ENCODE data around the gene WNT3A. TPM values are rescaled to one million over a fixed set of nuclear protein-coding genes. Genes with fewer than 3 reads are reported as not detected.

The WNT3A gene
- total RNA-seq, 1 experiment from 2014 or later = not detected

DNA sequence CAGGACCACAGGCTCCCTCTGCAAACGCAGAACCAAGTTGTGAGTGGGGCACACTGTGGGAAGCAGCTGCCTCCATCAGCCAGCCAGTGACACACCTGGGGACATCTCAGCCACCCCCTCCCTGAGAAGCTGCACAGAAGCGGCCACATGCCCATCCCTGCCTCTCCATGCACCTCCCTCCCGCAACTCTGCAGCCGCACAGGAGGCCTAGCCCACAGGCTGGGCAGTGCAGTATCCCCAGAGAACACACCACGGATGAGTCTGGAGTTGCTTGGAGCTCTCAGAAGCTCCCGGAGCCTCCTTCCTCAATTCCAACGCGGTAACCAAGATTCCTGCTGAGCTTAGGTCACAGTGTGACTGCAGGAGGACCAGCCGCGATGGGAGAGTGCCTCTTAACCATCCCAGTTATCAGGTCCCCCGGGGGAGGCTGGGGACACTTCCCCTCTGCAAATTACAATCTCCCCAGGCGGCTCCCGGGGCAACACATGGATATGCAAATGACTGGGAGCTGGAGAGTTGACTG is 1.2 kb upstream of the WNT3A start:
- no peaks in the 10 kb centered on the region for H3K9me3 Mint-ChIP-seq (ENCODE audit: low read depth, unreplicated experiment)
- H3K36me3 Mint-ChIP-seq (ENCODE audit: insufficient read depth, unreplicated experiment) = no peaks in the 10 kb centered on the region
- no peak for TF ChIP-seq CTCF (IDR thresholded peaks at IDR 0.05; ENCODE audit: unreplicated experiment)
- no peak overlapping the region for H3K4me3 Mint-ChIP-seq (ENCODE audit: low read depth, unreplicated experiment)
- no peak overlapping the region for H3K27ac Mint-ChIP-seq (ENCODE audit: unreplicated experiment)
- H3K27me3 Mint-ChIP-seq (ENCODE audit: unreplicated experiment) = peaks cover 99% of the 10 kb centered on the region
- no peak for DNase-seq
- BruUV-seq (replicated peaks) = no TSS peak
- no peaks in the 10 kb centered on the region for H3K4me1 Mint-ChIP-seq (ENCODE audit: low read depth, unreplicated experiment)
- intact Hi-C loops (cut with micrococcal nuclease; ENCODE audit: unreplicated experiment) = no loop called here
- CTCF ChIA-PET = interaction anchor here (1.3 kb wide), 1 partner anchor 96 kb away, joined by 4 read pairs; no protein-coding TSS in a partner anchor

- no peak for DNase-seq
- Mint-ChIP-seq H3K4me1 (ENCODE audit: low read depth, unreplicated experiment) (no peaks in the 10 kb centered on the region), H3K36me3 (ENCODE audit: insufficient read depth, unreplicated experiment) (no peaks in the 10 kb centered on the region), H3K4me3 (ENCODE audit: low read depth, unreplicated experiment) (no peak overlapping the region), H3K9me3 (ENCODE audit: low read depth, unreplicated experiment) (no peaks in the 10 kb centered on the region), H3K27ac (ENCODE audit: unreplicated experiment) (no peak overlapping the region), H3K27me3 (ENCODE audit: unreplicated experiment) (peaks cover 99% of the 10 kb centered on the region)
- intact Hi-C loops (cut with micrococcal nuclease; ENCODE audit: unreplicated experiment) = no loop called here
- CTCF ChIA-PET = interaction anchor here (0.7 to 1.3 kb wide), 4 partner anchors 35 to 219 kb away, joined by 4 to 9 read pairs (median 6); no protein-coding TSS in a partner anchor
- TF ChIP-seq CTCF (IDR thresholded peaks at IDR 0.05; ENCODE audit: unreplicated experiment) = no peak
- BruUV-seq (replicated peaks) = no TSS peak
Measured at GRCh38 chr1:228006034-228006785, 588 bp upstream of the WNT3A start.

- DNase-seq = no peak
- no TSS peak for BruUV-seq (replicated peaks)
- Mint-ChIP-seq H3K36me3 (ENCODE audit: insufficient read depth, unreplicated experiment) (no peaks in the 10 kb centered on the region), H3K4me1 (ENCODE audit: low read depth, unreplicated experiment) (no peaks in the 10 kb centered on the region), H3K4me3 (ENCODE audit: low read depth, unreplicated experiment) (no peak overlapping the region), H3K9me3 (ENCODE audit: low read depth, unreplicated experiment) (no peaks in the 10 kb centered on the region), H3K27ac (ENCODE audit: unreplicated experiment) (no peak overlapping the region), H3K27me3 (ENCODE audit: unreplicated experiment) (peaks cover 99% of the 10 kb centered on the region)
- intact Hi-C loops (cut with micrococcal nuclease; ENCODE audit: unreplicated experiment) = no loop called here
- CTCF ChIA-PET = interaction anchor here (0.7 to 1.0 kb wide), 2 partner anchors 169 to 220 kb away, joined by 6 to 7 read pairs; no protein-coding TSS in a partner anchor
- TF ChIP-seq CTCF (IDR thresholded peaks at IDR 0.05; ENCODE audit: unreplicated experiment) = no peak
Measured at GRCh38 chr1:228007049-228007800, 427 bp downstream of the WNT3A start.

DNA sequence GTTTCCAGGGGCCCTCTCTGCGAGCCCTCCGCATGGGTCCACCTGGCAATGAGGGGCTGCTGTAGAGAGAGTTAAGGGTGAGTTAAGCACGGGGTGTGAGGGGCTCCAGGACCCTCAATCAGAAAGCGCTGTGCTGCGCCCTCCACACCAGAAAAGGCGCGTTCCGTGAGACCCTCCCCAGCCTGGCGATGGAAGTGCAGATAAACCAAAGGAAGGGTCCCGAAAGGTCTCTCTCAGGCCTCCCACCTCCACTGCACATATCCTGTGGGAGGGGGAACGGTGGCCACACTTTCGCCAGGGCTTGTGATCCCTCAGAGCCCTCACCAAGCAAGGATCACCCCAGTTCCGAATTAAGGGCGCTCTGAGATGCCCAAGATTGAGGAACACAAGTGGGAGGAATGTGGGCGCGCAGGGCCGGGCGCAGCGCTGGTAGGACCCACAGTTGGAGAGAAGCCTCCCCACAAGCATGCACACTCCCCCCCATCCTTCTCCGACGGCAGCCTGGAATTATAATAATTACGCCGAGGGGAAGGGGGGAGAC is 1.1 kb downstream of the WNT3A start:
- H3K4me3 Mint-ChIP-seq (ENCODE audit: low read depth, unreplicated experiment) = no peak overlapping the region
- intact Hi-C loops (cut with micrococcal nuclease; ENCODE audit: unreplicated experiment) = no loop called here
- CTCF ChIA-PET = no interaction called here
- peaks cover 99% of the 10 kb centered on the region for H3K27me3 Mint-ChIP-seq (ENCODE audit: unreplicated experiment)
- no peaks in the 10 kb centered on the region for H3K9me3 Mint-ChIP-seq (ENCODE audit: low read depth, unreplicated experiment)
- H3K4me1 Mint-ChIP-seq (ENCODE audit: low read depth, unreplicated experiment) = no peaks in the 10 kb centered on the region
- H3K27ac Mint-ChIP-seq (ENCODE audit: unreplicated experiment) = no peak overlapping the region
- no TSS peak for BruUV-seq (replicated peaks)
- TF ChIP-seq CTCF (IDR thresholded peaks at IDR 0.05; ENCODE audit: unreplicated experiment) = no peak
- H3K36me3 Mint-ChIP-seq (ENCODE audit: insufficient read depth, unreplicated experiment) = no peaks in the 10 kb centered on the region
- no peak for DNase-seq

Measured in Calu3 (cell line).